K562 (cell line): Measurements from ENCODE around the gene SMC6. TPM values are rescaled to one million over a fixed set of nuclear protein-coding genes. Genes with fewer than 3 reads are reported as not detected.

Experiments used
- ATAC-seq: fragments of 200-7000 bp; cut with Tn5 transposase; 3 replicates; pipeline ENCODE4 v1.9.1; 2020; ENCODE audit warnings: moderate library complexity
- BruUV-seq: library from RNA; stranded (reverse); fragments of 400-500 nt; replicated peaks from 2 replicates; lab custom pipeline; 2021; lab: Mats Ljungman, UMichigan
- CTCF ChIA-PET: fragments of 300-600 bp; formaldehyde crosslinking; extraction: SDS; loops from one replicate; lab custom pipeline; 2021; ENCODE audit warnings: low intra/inter-chr PET ratio; lab: Yijun Ruan, JAX
- POLR2A ChIA-PET: fragments of 300-600, 350-650 bp; sonication (Branson Sonifier 250); formaldehyde crosslinking; extraction: SDS; loops from one replicate; lab custom pipeline; 2021; ENCODE audit warnings: antibody characterized with exemption, inconsistent platforms; lab: Yijun Ruan, JAX
- DNase-seq, 4 experiments: peaks; one replicate each; pipeline versions ENCODE4 v3.0.0 to v3.0.0-alpha.2; 2011 to 2018; ENCODE audit warnings: low spot score in 3 of 4, mixed read lengths in 3 of 4; ENCODE audit errors: extremely low read depth in 1 of 4
- FAIRE-seq: peaks from 2 replicates; lab custom pipeline; 2011; peaks lifted over from hg19 to GRCh38; lab: Jason Lieb, UNC
- H2AFZ ChIP-seq: 2 replicates; pipeline ENCODE4 v1.6.0; 2011; ENCODE audit warnings: low read depth, low read length, control low read depth, inconsistent platforms
- H3K27ac ChIP-seq: fragments of 200-600 bp; 3 replicates; pipeline ENCODE4 v1.8.0; 2011; ENCODE audit warnings: low read depth, mild to moderate bottlenecking, control low read depth, inconsistent platforms, low read length, moderate library complexity, mixed read lengths; ENCODE audit errors: extremely low read depth
- H3K27me3 ChIP-seq, 2 experiments: fragments of 300-600 bp in 1 of 2; 2 replicates in 1 of 2; 3 replicates in 1 of 2; pipeline versions ENCODE4 v1.6.0 to v1.8.0; 2011; ENCODE audit warnings: inconsistent platforms in 2 of 2, low read length in 2 of 2, mild to moderate bottlenecking in 1 of 2, mixed read lengths in 1 of 2, moderate library complexity in 1 of 2; ENCODE audit not compliant: control insufficient read depth in 2 of 2, insufficient read depth in 2 of 2
- H3K36me3 ChIP-seq: fragments of 300-600 bp; 3 replicates; pipeline ENCODE4 v1.8.0; 2011; ENCODE audit warnings: mild to moderate bottlenecking, low read length, inconsistent platforms; ENCODE audit not compliant: control insufficient read depth, insufficient read depth
- H3K4me1 ChIP-seq, 2 experiments: fragments of 200-600 bp in 1 of 2; replicated peaks in 1 of 2; 2 replicates in 1 of 2; 3 replicates in 1 of 2; pipeline versions ENCODE4 v1.5.1 to v1.8.0; 2011; ENCODE audit warnings: inconsistent platforms in 2 of 2, low read length in 2 of 2, mild to moderate bottlenecking in 1 of 2, mixed read lengths in 1 of 2, moderate library complexity in 1 of 2; ENCODE audit not compliant: control insufficient read depth in 2 of 2, insufficient read depth in 2 of 2
- H3K4me2 ChIP-seq: 2 replicates; pipeline ENCODE4 v1.6.1; 2011; ENCODE audit warnings: low read length, control low read depth, inconsistent platforms, mixed read lengths; ENCODE audit not compliant: insufficient read depth
- H3K4me3 ChIP-seq: fragments of 200-600 bp; sonication (generic), shearing (Covaris generic); 2 replicates; pipeline ENCODE4 v1.5.1; 2016; ENCODE audit warnings: control low read depth, inconsistent platforms
- H3K79me2 ChIP-seq: fragments of 200-600 bp; 3 replicates; pipeline ENCODE4 v1.8.0; 2011; ENCODE audit warnings: low read length, inconsistent platforms; ENCODE audit not compliant: control insufficient read depth, insufficient read depth
- H3K9ac ChIP-seq, 2 experiments: 2 replicates each; pipeline versions ENCODE4 v1.6.0 to v1.6.1; 2011; ENCODE audit warnings: low read depth in 2 of 2, low read length in 2 of 2, control low read depth in 1 of 2, inconsistent platforms in 1 of 2, mild to moderate bottlenecking in 1 of 2, mixed read lengths in 1 of 2; ENCODE audit not compliant: insufficient read depth in 1 of 2
- H3K9me1 ChIP-seq: one replicate; pipeline ENCODE4 v1.6.0; 2011; ENCODE audit warnings: inconsistent platforms, mild to moderate bottlenecking, low read length, moderate library complexity; ENCODE audit not compliant: control insufficient read depth, insufficient read depth
- H3K9me3 ChIP-seq: replicated peaks from 2 replicates; pipeline ENCODE4 v1.5.1; 2011; ENCODE audit warnings: low read depth, low read length, inconsistent platforms; ENCODE audit not compliant: control insufficient read depth, insufficient read depth
- H4K20me1 ChIP-seq: replicated peaks from 2 replicates; pipeline ENCODE4 v1.6.1; 2011; ENCODE audit warnings: low read length, inconsistent platforms, mixed read lengths; ENCODE audit not compliant: control insufficient read depth, insufficient read depth
- CBFB ChIP-seq: sonication (generic); formaldehyde crosslinking; IDR thresholded peaks from 2 replicates; pipeline ENCODE4 v1.4.0; 2020; ENCODE audit warnings: mild to moderate bottlenecking, missing genetic modification reagents
- CHD4 ChIP-seq: fragments of 200-600 bp; sonication (generic); IDR thresholded peaks from 3 replicates; pipeline ENCODE4 v1.6.1; 2012; ENCODE audit warnings: low read depth, mild to moderate bottlenecking, mixed read lengths, low read length, inconsistent platforms; ENCODE audit not compliant: insufficient read depth, insufficient replicate concordance, poor library complexity, severe bottlenecking
- KLF13 ChIP-seq: fragments of 450-650 bp; IDR thresholded peaks from 2 replicates; pipeline ENCODE4 v1.6.1; 2016; ENCODE audit warnings: missing genetic modification characterization, low read depth, mild to moderate bottlenecking, missing compliant biosample characterization, moderate library complexity, borderline replicate concordance
- MAFK ChIP-seq: IDR thresholded peaks from 2 replicates; pipeline ENCODE4 v1.6.1; 2011; ENCODE audit warnings: low read length, improper control_type of control experiment
- RAD21 ChIP-seq, 2 experiments: fragments of 250-450 bp in 1 of 2; fragments of 450-650 bp in 1 of 2; sonication (Bioruptor Pico) in 1 of 2; formaldehyde crosslinking in 1 of 2; IDR thresholded peaks in 1 of 2; conservative IDR thresholded peaks in 1 of 2; 2 replicates each; pipeline versions ENCODE4 v1.4.0 to v1.8.0; 2020 to 2022; ENCODE audit warnings: mild to moderate bottlenecking in 2 of 2, moderate library complexity in 1 of 2
- SMARCA4 ChIP-seq: fragments of 450-650 bp; IDR thresholded peaks from 2 replicates; pipeline ENCODE4 v1.6.1; 2016
- WGBS: fragments of 100-300 bp; shearing (Covaris generic); methylation state at CpG from one replicate; pipeline ENCODE4 v1.1.6; 2016; ENCODE audit warnings: low coverage, mixed read lengths; ENCODE audit not compliant: insufficient coverage; ENCODE audit errors: missing lambda C conversion rate; 5-methylcytosine and 5-hydroxymethylcytosine counted together
- in situ Hi-C: fragments of 300-500 bp; cut with MboI; formaldehyde crosslinking; loops from 4 replicates; pipeline ENCODE4 v1.15.0; 2018; ENCODE audit warnings: inconsistent platforms, mixed read lengths
- intact Hi-C: fragments of 100-400 bp; cut with micrococcal nuclease; formaldehyde crosslinking; loops from 2 replicates; pipeline ENCODE4 v1.14.2; 2022
- polyA plus RNA-seq, 8 experiments: library from polyadenylated mRNA; depleted of rRNA in 4 of 8; stranded (reverse) in 5 of 8; unstranded in 3 of 8; fragments of >200 nt; fragmentation: Nextera tagmentation in 2 of 8; fragmentation: Illumina TruSeq in 1 of 8; extraction: Ambion mirVana in 2 of 8; extraction: Trizol in 1 of 8; gene quantifications; 2 replicates each; pipeline versions ENCODE4 v1.2.1 to v1.2.3, GENCODE V29; 2011 to 2014; ENCODE audit warnings: inconsistent platforms in 1 of 8, missing spikeins in 1 of 8
- total RNA-seq, 7 experiments: library from RNA; depleted of rRNA in 6 of 7; stranded (reverse); fragments of >200 nt in 6 of 7; fragmentation: Illumina TruSeq in 2 of 7; extraction: Trizol in 2 of 7; gene quantifications; 2 replicates each; pipeline versions ENCODE4 v1.2.1 to v1.2.3, GENCODE V29; 2011 to 2021; ENCODE audit warnings: low replicate concordance in 1 of 7
- TF ChIP-seq, protein P1 (sequence below): IDR thresholded peaks from 2 replicates; pipeline ENCODE4 v1.6.1; 2016; ENCODE audit warnings: missing genetic modification characterization, missing compliant biosample characterization
- TF ChIP-seq, protein P2 (sequence below): fragments of 450-650 bp; IDR thresholded peaks from 2 replicates; pipeline ENCODE4 v1.6.1; 2017; ENCODE audit warnings: antibody characterized with exemption, mild to moderate bottlenecking
- TF ChIP-seq, protein P3 (sequence below), 3 experiments: IDR thresholded peaks in 2 of 3; conservative IDR thresholded peaks in 1 of 3; 2 replicates each; pipeline ENCODE4 v1.5.1; 2011 to 2012; ENCODE audit warnings: low read length in 3 of 3, mild to moderate bottlenecking in 3 of 3, control low read depth in 2 of 3, improper control_type of control experiment in 1 of 3, inconsistent platforms in 1 of 3, low read depth in 1 of 3, mixed read lengths in 1 of 3, moderate library complexity in 1 of 3; ENCODE audit not compliant: insufficient read depth in 2 of 3
- TF ChIP-seq, protein P4 (sequence below), 2 experiments: fragments of 250-450 bp in 1 of 2; fragments of 450-650 bp in 1 of 2; sonication (Bioruptor Pico) in 1 of 2; IDR thresholded peaks; 2 replicates each; pipeline versions ENCODE4 v1.6.1 to v1.8.0; 2016 to 2021; ENCODE audit warnings: mild to moderate bottlenecking in 2 of 2, moderate library complexity in 2 of 2, missing compliant biosample characterization in 1 of 2, missing genetic modification characterization in 1 of 2

Gene SMC6
- total and polyA plus RNA-seq, 9 of the 15 experiments (the other 6 are each of a cell fraction or from before 2014, with no cell fraction given): 14.2 to 75.9 (median 47.7) TPM

DNA sequence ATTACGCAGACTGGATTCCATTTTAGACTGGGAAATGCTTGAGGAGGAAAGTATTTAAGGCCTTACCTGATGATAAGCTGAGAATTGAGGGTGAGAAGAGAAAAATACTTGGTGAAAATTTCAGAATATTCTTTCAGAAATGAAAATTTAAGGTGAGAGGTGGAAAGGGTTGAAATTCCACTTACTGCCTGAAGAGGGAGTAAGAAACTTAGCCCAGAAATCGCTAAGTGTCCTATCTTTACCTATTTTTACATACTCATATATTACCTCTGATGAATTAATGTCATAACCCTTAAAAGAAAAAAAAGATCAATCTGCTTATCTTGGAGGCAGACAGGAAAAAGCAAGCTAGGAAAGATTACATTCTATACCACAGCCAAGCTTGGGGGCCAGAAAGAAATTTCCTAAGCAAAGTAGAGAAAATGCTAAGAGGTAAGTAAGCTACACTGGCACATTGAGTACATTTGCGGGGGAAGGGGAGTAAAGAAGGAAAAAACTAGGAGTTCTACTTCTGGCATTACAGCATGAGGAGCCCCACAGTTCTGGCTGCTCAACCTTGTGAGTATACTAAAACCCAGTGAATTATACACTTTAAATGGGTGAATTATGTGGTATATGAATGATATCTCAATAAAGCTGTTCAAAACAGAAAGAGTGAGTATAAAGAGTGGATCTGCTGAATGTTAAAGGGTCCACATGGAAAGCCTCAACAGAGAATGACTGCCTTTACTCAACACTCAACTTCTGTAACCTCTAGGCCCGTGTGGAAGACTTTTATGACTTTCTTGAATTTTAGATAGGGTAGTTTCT, 33.8 kb downstream of the SMC6 start:
- Histone ChIP-seq H3K4me1 (peaks cover 3 to 15% of the 10 kb centered on the region in 2 experiments; a peak in 3 of 5 replicates), H3K4me2 (no peak overlapping the region), H3K4me3 (no peak overlapping the region), H3K9ac (no peak overlapping the region), H2AFZ (no peak overlapping the region), H3K36me3 (peaks cover 91% of the 10 kb centered on the region), H3K27me3 (no peaks in the 10 kb centered on the region), H3K9me1 (no peaks in the 10 kb centered on the region), H3K9me3 (no peaks in the 10 kb centered on the region), H3K27ac (no peak overlapping the region; the same call in 2 of the 3 replicates), H4K20me1 (no peaks in the 10 kb centered on the region), H3K79me2 (no peaks in the 10 kb centered on the region)
- in situ Hi-C loops: no loop called here
- ChIA-PET CTCF (no interaction called here), POLR2A (interaction anchor here (1.2 to 1.8 kb wide), 2 partner anchors 14 to 34 kb away, joined by 3 to 5 read pairs; partner anchors contain the start of genes GEN1 and SMC6)
- 67% methylated on average over 4 of the region's 4 CpGs for WGBS
- ATAC-seq: peak; percentile 75
- FAIRE-seq: peak; percentile 54
- intact Hi-C loops: loop anchor here (2.0 kb wide), 1 partner anchor 111 kb away; no protein-coding TSS in a partner anchor
- BruUV-seq: no TSS peak
- DNase-seq: peak; percentile 18 to 31 (median 26)
- TF ChIP-seq CBFB (CRISPR knock-in tag) (no peak), SMARCA4 (no peak), CHD4 (no peak), RAD21 (CRISPR knock-in tag; conservative IDR thresholded peaks at IDR 0.05 in 1 of 2, IDR thresholded peaks at IDR 0.05 in 1 of 2) (peak; percentile 29 to 51; a peak in 3 of 4 replicates), KLF13 (tag) (no peak), MAFK (no peak)
- TF ChIP-seq, protein P1, sequence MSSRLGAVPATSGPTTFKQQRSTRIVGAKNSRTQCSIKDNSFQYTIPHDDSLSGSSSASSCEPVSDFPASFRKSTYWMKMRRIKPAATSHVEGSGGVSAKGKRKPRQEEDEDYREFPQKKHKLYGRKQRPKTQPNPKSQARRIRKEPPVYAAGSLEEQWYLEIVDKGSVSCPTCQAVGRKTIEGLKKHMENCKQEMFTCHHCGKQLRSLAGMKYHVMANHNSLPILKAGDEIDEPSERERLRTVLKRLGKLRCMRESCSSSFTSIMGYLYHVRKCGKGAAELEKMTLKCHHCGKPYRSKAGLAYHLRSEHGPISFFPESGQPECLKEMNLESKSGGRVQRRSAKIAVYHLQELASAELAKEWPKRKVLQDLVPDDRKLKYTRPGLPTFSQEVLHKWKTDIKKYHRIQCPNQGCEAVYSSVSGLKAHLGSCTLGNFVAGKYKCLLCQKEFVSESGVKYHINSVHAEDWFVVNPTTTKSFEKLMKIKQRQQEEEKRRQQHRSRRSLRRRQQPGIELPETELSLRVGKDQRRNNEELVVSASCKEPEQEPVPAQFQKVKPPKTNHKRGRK (tag): 0 out of 2 replicates have a peak, but pooled peaks have one; percentile 34
- TF ChIP-seq, protein P2, sequence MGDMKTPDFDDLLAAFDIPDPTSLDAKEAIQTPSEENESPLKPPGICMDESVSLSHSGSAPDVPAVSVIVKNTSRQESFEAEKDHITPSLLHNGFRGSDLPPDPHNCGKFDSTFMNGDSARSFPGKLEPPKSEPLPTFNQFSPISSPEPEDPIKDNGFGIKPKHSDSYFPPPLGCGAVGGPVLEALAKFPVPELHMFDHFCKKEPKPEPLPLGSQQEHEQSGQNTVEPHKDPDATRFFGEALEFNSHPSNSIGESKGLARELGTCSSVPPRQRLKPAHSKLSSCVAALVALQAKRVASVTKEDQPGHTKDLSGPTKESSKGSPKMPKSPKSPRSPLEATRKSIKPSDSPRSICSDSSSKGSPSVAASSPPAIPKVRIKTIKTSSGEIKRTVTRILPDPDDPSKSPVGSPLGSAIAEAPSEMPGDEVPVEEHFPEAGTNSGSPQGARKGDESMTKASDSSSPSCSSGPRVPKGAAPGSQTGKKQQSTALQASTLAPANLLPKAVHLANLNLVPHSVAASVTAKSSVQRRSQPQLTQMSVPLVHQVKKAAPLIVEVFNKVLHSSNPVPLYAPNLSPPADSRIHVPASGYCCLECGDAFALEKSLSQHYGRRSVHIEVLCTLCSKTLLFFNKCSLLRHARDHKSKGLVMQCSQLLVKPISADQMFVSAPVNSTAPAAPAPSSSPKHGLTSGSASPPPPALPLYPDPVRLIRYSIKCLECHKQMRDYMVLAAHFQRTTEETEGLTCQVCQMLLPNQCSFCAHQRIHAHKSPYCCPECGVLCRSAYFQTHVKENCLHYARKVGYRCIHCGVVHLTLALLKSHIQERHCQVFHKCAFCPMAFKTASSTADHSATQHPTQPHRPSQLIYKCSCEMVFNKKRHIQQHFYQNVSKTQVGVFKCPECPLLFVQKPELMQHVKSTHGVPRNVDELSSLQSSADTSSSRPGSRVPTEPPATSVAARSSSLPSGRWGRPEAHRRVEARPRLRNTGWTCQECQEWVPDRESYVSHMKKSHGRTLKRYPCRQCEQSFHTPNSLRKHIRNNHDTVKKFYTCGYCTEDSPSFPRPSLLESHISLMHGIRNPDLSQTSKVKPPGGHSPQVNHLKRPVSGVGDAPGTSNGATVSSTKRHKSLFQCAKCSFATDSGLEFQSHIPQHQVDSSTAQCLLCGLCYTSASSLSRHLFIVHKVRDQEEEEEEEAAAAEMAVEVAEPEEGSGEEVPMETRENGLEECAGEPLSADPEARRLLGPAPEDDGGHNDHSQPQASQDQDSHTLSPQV: 0 out of 2 replicates have a peak, but pooled peaks have one; percentile 32
- TF ChIP-seq, protein P3, sequence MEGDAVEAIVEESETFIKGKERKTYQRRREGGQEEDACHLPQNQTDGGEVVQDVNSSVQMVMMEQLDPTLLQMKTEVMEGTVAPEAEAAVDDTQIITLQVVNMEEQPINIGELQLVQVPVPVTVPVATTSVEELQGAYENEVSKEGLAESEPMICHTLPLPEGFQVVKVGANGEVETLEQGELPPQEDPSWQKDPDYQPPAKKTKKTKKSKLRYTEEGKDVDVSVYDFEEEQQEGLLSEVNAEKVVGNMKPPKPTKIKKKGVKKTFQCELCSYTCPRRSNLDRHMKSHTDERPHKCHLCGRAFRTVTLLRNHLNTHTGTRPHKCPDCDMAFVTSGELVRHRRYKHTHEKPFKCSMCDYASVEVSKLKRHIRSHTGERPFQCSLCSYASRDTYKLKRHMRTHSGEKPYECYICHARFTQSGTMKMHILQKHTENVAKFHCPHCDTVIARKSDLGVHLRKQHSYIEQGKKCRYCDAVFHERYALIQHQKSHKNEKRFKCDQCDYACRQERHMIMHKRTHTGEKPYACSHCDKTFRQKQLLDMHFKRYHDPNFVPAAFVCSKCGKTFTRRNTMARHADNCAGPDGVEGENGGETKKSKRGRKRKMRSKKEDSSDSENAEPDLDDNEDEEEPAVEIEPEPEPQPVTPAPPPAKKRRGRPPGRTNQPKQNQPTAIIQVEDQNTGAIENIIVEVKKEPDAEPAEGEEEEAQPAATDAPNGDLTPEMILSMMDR (IDR thresholded peaks at IDR 0.05 in 2 of 3, conservative IDR thresholded peaks at IDR 0.05 in 1 of 3; ENCODE audit: insufficient read depth in 2 of 3, low read depth in 1 of 3, low read length in 3 of 3): peak in 2 of 3 experiments; percentile 60 to 77; a peak in 4 of 6 replicates
- TF ChIP-seq, protein P4, sequence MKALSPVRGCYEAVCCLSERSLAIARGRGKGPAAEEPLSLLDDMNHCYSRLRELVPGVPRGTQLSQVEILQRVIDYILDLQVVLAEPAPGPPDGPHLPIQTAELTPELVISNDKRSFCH (CRISPR knock-in tag; IDR thresholded peaks at IDR 0.05): no peak
- TF ChIP-seq, protein P4 (tag; IDR thresholded peaks at IDR 0.05): no peak
